Measurements from ENCODE around the gene LSM10. TPM values are rescaled to one million over a fixed set of nuclear protein-coding genes. Genes with fewer than 3 reads are reported as not detected.

LSM10 gene
- total RNA-seq, 2 donors from 2014 or later: 37.5 to 45.6 TPM

- H3K4me1 ChIP-seq (ENCODE audit: control insufficient read depth, insufficient read depth, low read length): peaks cover 26% of the 10 kb centered on the region
- no peak overlapping the region for H3K4me3 Mint-ChIP-seq
- WGBS, 2 experiments (ENCODE audit: insufficient coverage in 1 of 2, insufficient read length in 1 of 2): 95 to 96% methylated on average over 4 of the region's 4 CpGs
- no peak overlapping the region for H3K27ac Mint-ChIP-seq
- no peaks in the 10 kb centered on the region for H3K27me3 Mint-ChIP-seq (ENCODE audit: insufficient read depth)
- no peak for DNase-seq
- H3K4me3 ChIP-seq (ENCODE audit: low read length): no peak overlapping the region
- H3K4me1 Mint-ChIP-seq: peaks cover 50% of the 10 kb centered on the region
- H3K36me3 Mint-ChIP-seq (ENCODE audit: low read depth): peaks cover 18% of the 10 kb centered on the region
- H3K9me3 ChIP-seq (ENCODE audit: control insufficient read depth, low read length): no peaks in the 10 kb centered on the region
- no peaks in the 10 kb centered on the region for H3K9me3 Mint-ChIP-seq
- H3K27ac ChIP-seq (ENCODE audit: low read depth, low read length): no peak overlapping the region
- H3K36me3 ChIP-seq (ENCODE audit: control insufficient read depth, insufficient read depth, low read length): peaks cover 26% of the 10 kb centered on the region
- no peak for TF ChIP-seq CTCF (conservative IDR thresholded peaks at IDR 0.05)
- H3K27me3 ChIP-seq (ENCODE audit: control insufficient read depth, insufficient read depth, low read length, poor library complexity, severe bottlenecking): no peaks in the 10 kb centered on the region
- no peak overlapping the region for H3K9ac ChIP-seq (ENCODE audit: extremely low read depth, low read length, poor library complexity, severe bottlenecking)
Observed at GRCh38 chr1:36382669-36383068, 15.0 kb downstream of the LSM10 start.

- WGBS, 2 experiments (ENCODE audit: insufficient coverage in 1 of 2, insufficient read length in 1 of 2): 96 to 97% methylated on average over 8 to 9 of the region's 9 CpGs
- H3K27me3 Mint-ChIP-seq (ENCODE audit: insufficient read depth): no peaks in the 10 kb centered on the region
- no peak overlapping the region for H3K4me3 Mint-ChIP-seq
- H3K4me1 Mint-ChIP-seq: peaks cover 45% of the 10 kb centered on the region
- no peak for TF ChIP-seq CTCF (conservative IDR thresholded peaks at IDR 0.05)
- Histone ChIP-seq H3K27ac (ENCODE audit: low read depth, low read length) (no peak overlapping the region), H3K9me3 (ENCODE audit: control insufficient read depth, low read length) (no peaks in the 10 kb centered on the region), H3K4me1 (ENCODE audit: control insufficient read depth, insufficient read depth, low read length) (peaks cover 24% of the 10 kb centered on the region), H3K9ac (ENCODE audit: extremely low read depth, low read length, poor library complexity, severe bottlenecking) (no peak overlapping the region), H3K4me3 (ENCODE audit: low read length) (no peak overlapping the region), H3K27me3 (ENCODE audit: control insufficient read depth, insufficient read depth, low read length, poor library complexity, severe bottlenecking) (no peaks in the 10 kb centered on the region), H3K36me3 (ENCODE audit: control insufficient read depth, insufficient read depth, low read length) (peaks cover 27% of the 10 kb centered on the region)
- no peaks in the 10 kb centered on the region for H3K9me3 Mint-ChIP-seq
- DNase-seq: no peak
- H3K27ac Mint-ChIP-seq: no peak overlapping the region
- peaks cover 21% of the 10 kb centered on the region for H3K36me3 Mint-ChIP-seq (ENCODE audit: low read depth)
Observed at GRCh38 chr1:36382231-36382630, 15.5 kb downstream of the LSM10 start.

GRCh38 chr1:36381405-36381804 lies 16.3 kb downstream of the LSM10 start:
- Mint-ChIP-seq H3K9me3 (no peaks in the 10 kb centered on the region), H3K4me3 (no peak overlapping the region), H3K36me3 (ENCODE audit: low read depth) (peaks cover 22% of the 10 kb centered on the region), H3K27ac (no peak overlapping the region), H3K27me3 (ENCODE audit: insufficient read depth) (no peaks in the 10 kb centered on the region), H3K4me1 (peaks cover 37% of the 10 kb centered on the region)
- H3K4me3 ChIP-seq (ENCODE audit: low read length): no peak overlapping the region
- H3K9me3 ChIP-seq (ENCODE audit: control insufficient read depth, low read length): no peaks in the 10 kb centered on the region
- WGBS, 2 experiments (ENCODE audit: insufficient coverage in 1 of 2, insufficient read length in 1 of 2): 90 to 98% methylated on average over 5 of the region's 5 CpGs
- H3K36me3 ChIP-seq (ENCODE audit: control insufficient read depth, insufficient read depth, low read length): peaks cover 30% of the 10 kb centered on the region
- DNase-seq: no peak
- TF ChIP-seq CTCF (conservative IDR thresholded peaks at IDR 0.05): no peak
- H3K9ac ChIP-seq (ENCODE audit: extremely low read depth, low read length, poor library complexity, severe bottlenecking): no peak overlapping the region
- no peak overlapping the region for H3K27ac ChIP-seq (ENCODE audit: low read depth, low read length)
- H3K4me1 ChIP-seq (ENCODE audit: control insufficient read depth, insufficient read depth, low read length): peaks cover 17% of the 10 kb centered on the region
- no peaks in the 10 kb centered on the region for H3K27me3 ChIP-seq (ENCODE audit: control insufficient read depth, insufficient read depth, low read length, poor library complexity, severe bottlenecking)

Measured in endodermal cell (in vitro differentiated cells).